ENCODE measurements around the gene PHTF2. TPM values are rescaled to one million over a fixed set of nuclear protein-coding genes. Genes with fewer than 3 reads are reported as not detected.

PHTF2 gene
- total RNA-seq, 1 donor from 2014 or later = 27.0 TPM

DNA sequence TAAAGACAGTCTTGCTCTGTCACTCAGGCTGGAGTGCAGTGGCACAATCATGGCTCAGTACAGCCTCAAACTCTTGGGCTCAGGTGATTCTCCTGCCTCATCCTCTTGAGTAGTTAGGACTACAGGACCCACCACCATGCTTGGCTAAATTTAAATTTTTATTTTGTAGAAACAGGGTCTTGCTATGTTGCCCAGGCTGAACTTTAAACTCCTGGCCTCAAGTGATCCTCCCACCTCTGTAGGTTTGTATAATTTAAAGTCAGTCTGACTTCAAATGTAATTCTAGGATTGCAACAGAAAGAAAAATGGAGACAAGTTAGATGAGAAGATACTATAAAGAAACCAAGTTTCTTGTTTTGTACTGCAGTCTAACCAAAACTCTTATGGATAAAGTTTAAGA is 11.8 kb upstream of the PHTF2 start:
- Histone ChIP-seq H3K27me3 (ENCODE audit: insufficient read depth, low read length) (no peaks in the 10 kb centered on the region), H3K79me2 (ENCODE audit: insufficient read depth, low read length) (no peaks in the 10 kb centered on the region), H3K4me1 (ENCODE audit: insufficient read depth, low read length) (no peaks in the 10 kb centered on the region), H2AFZ (ENCODE audit: low read depth, low read length) (no peak overlapping the region), H3K9ac (ENCODE audit: low read length) (no peak overlapping the region), H4K20me1 (ENCODE audit: insufficient read depth, low read length) (no peaks in the 10 kb centered on the region), H3K27ac (ENCODE audit: low read depth, low read length) (no peak overlapping the region), H3K9me3 (ENCODE audit: insufficient read depth, low read depth, low read length) (no peaks in the 10 kb centered on the region), H3K4me3 (ENCODE audit: insufficient read depth, low read depth, low read length) (no peak overlapping the region), H3K36me3 (ENCODE audit: insufficient read depth, low read length) (no peaks in the 10 kb centered on the region), H3K4me2 (ENCODE audit: low read length) (no peak overlapping the region)
- Mint-ChIP-seq H3K4me3 (ENCODE audit: unreplicated experiment) (no peak overlapping the region), H3K36me3 (ENCODE audit: low read depth, unreplicated experiment) (peaks cover 7% of the 10 kb centered on the region), H3K9me3 (ENCODE audit: unreplicated experiment) (peaks cover 3% of the 10 kb centered on the region), H3K27me3 (ENCODE audit: low read depth, unreplicated experiment) (no peaks in the 10 kb centered on the region), H3K27ac (ENCODE audit: unreplicated experiment) (no peak overlapping the region), H3K4me1 (ENCODE audit: low read depth, unreplicated experiment) (no peaks in the 10 kb centered on the region)
- no peak for FAIRE-seq
- no peak for DNase-seq (ENCODE audit: low read depth)
- TF ChIP-seq, protein P1, sequence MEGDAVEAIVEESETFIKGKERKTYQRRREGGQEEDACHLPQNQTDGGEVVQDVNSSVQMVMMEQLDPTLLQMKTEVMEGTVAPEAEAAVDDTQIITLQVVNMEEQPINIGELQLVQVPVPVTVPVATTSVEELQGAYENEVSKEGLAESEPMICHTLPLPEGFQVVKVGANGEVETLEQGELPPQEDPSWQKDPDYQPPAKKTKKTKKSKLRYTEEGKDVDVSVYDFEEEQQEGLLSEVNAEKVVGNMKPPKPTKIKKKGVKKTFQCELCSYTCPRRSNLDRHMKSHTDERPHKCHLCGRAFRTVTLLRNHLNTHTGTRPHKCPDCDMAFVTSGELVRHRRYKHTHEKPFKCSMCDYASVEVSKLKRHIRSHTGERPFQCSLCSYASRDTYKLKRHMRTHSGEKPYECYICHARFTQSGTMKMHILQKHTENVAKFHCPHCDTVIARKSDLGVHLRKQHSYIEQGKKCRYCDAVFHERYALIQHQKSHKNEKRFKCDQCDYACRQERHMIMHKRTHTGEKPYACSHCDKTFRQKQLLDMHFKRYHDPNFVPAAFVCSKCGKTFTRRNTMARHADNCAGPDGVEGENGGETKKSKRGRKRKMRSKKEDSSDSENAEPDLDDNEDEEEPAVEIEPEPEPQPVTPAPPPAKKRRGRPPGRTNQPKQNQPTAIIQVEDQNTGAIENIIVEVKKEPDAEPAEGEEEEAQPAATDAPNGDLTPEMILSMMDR (IDR thresholded peaks at IDR 0.05; ENCODE audit: insufficient read depth, low read depth, low read length) = no peak
- TF ChIP-seq EZH2 (IDR thresholded peaks at IDR 0.05; ENCODE audit: insufficient read depth, low read length) = no peak

DNA sequence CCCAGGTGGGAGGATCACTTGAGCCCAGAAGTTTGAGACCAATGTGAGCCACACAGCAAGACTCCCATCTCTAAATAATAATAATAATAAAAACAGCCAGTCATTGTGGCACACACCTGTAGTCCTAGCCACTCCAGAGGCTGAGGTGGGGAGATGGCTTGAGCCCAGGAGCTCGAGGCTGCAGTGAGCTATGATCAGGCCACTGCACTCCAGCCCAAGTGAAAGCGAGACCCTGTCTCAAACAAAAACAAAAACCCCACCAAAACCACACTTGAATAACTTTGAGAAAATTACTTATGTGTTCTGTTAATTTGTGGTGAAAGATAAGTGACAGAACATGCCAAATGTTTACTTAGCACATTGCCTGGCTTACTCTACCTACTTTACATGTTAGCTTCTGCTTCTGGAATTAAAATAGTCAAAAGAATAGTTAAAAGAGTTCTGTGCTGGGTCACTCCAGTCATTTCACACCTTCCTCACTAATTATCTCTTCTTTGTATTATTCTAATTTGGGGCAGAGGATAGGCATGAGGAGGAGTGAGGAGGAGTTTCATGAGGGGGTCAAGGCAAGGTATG is 10.2 kb upstream of the PHTF2 start:
- FAIRE-seq (no peak), DNase-seq (ENCODE audit: low read depth) (no peak)
- no peaks in the 10 kb centered on the region for H3K4me1 ChIP-seq (ENCODE audit: insufficient read depth, low read length)
- no peaks in the 10 kb centered on the region for H3K27me3 ChIP-seq (ENCODE audit: insufficient read depth, low read length)
- no peak overlapping the region for H3K4me2 ChIP-seq (ENCODE audit: low read length)
- no peak overlapping the region for H3K27ac Mint-ChIP-seq (ENCODE audit: unreplicated experiment)
- H3K27ac ChIP-seq (ENCODE audit: low read depth, low read length) = no peak overlapping the region
- no peaks in the 10 kb centered on the region for H4K20me1 ChIP-seq (ENCODE audit: insufficient read depth, low read length)
- H3K79me2 ChIP-seq (ENCODE audit: insufficient read depth, low read length) = no peaks in the 10 kb centered on the region
- H3K4me3 ChIP-seq (ENCODE audit: insufficient read depth, low read depth, low read length) = no peak overlapping the region
- H3K9me3 Mint-ChIP-seq (ENCODE audit: unreplicated experiment) = peaks cover 3% of the 10 kb centered on the region
- H3K4me3 Mint-ChIP-seq (ENCODE audit: unreplicated experiment) = no peak overlapping the region
- no peak for TF ChIP-seq EZH2 (IDR thresholded peaks at IDR 0.05; ENCODE audit: insufficient read depth, low read length)
- TF ChIP-seq, protein P1 (IDR thresholded peaks at IDR 0.05; ENCODE audit: insufficient read depth, low read depth, low read length) = no peak
- H3K36me3 Mint-ChIP-seq (ENCODE audit: low read depth, unreplicated experiment) = peaks cover 7% of the 10 kb centered on the region
- no peak overlapping the region for H2AFZ ChIP-seq (ENCODE audit: low read depth, low read length)
- no peaks in the 10 kb centered on the region for H3K36me3 ChIP-seq (ENCODE audit: insufficient read depth, low read length)
- H3K4me1 Mint-ChIP-seq (ENCODE audit: low read depth, unreplicated experiment) = no peaks in the 10 kb centered on the region
- H3K27me3 Mint-ChIP-seq (ENCODE audit: low read depth, unreplicated experiment) = no peaks in the 10 kb centered on the region
- H3K9me3 ChIP-seq (ENCODE audit: insufficient read depth, low read depth, low read length) = no peaks in the 10 kb centered on the region
- H3K9ac ChIP-seq (ENCODE audit: low read length) = no peak overlapping the region

DNA sequence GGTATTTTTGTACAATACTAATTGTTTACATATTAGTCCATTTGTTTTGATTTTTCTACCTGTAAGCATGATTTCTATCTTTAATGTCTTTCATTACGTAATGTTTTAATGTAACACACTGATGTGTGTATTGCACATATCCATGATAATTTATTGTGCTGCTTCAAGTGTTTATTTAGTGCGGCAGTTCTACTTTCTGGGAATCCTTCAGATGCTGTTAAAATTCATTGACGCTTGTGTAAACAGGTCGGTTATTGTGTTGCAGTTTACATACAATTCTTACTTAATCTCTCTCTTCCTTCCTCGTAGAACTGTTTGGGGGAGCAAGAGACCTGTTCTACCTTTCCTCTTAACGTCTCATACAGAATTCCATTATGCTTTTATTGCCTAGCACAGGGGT is 7.2 kb upstream of the PHTF2 start:
- H3K9ac ChIP-seq (ENCODE audit: low read length) = no peak overlapping the region
- Mint-ChIP-seq H3K4me1 (ENCODE audit: low read depth, unreplicated experiment) (peaks cover 1% of the 10 kb centered on the region), H3K9me3 (ENCODE audit: unreplicated experiment) (no peaks in the 10 kb centered on the region)

More for the DNA sequence above, 7.2 kb upstream of the PHTF2 start:
- no peaks in the 10 kb centered on the region for H3K36me3 ChIP-seq (ENCODE audit: insufficient read depth, low read length)
- no peaks in the 10 kb centered on the region for H3K9me3 ChIP-seq (ENCODE audit: insufficient read depth, low read depth, low read length)
- H3K4me2 ChIP-seq (ENCODE audit: low read length) = no peak overlapping the region
- H3K79me2 ChIP-seq (ENCODE audit: insufficient read depth, low read length) = peaks cover 28% of the 10 kb centered on the region
- no peak overlapping the region for H3K4me3 Mint-ChIP-seq (ENCODE audit: unreplicated experiment)
- H4K20me1 ChIP-seq (ENCODE audit: insufficient read depth, low read length) = no peaks in the 10 kb centered on the region
- H3K36me3 Mint-ChIP-seq (ENCODE audit: low read depth, unreplicated experiment) = peaks cover 5% of the 10 kb centered on the region
- H3K27me3 ChIP-seq (ENCODE audit: insufficient read depth, low read length) = no peaks in the 10 kb centered on the region
- H2AFZ ChIP-seq (ENCODE audit: low read depth, low read length) = no peak overlapping the region
- H3K27ac ChIP-seq (ENCODE audit: low read depth, low read length) = no peak overlapping the region
- TF ChIP-seq EZH2 (IDR thresholded peaks at IDR 0.05; ENCODE audit: insufficient read depth, low read length) = no peak
- TF ChIP-seq, protein P1 (IDR thresholded peaks at IDR 0.05; ENCODE audit: insufficient read depth, low read depth, low read length) = no peak
- H3K27ac Mint-ChIP-seq (ENCODE audit: unreplicated experiment) = no peak overlapping the region
- no peak for FAIRE-seq
- H3K4me3 ChIP-seq (ENCODE audit: insufficient read depth, low read depth, low read length) = no peak overlapping the region
- no peak for DNase-seq (ENCODE audit: low read depth)
- no peaks in the 10 kb centered on the region for H3K27me3 Mint-ChIP-seq (ENCODE audit: low read depth, unreplicated experiment)
- no peaks in the 10 kb centered on the region for H3K4me1 ChIP-seq (ENCODE audit: insufficient read depth, low read length)

Data from astrocyte (in vitro differentiated cells and primary cell).